Activated CD8-positive, alpha-beta memory T cell treated with anti-CD3 and anti-CD28 coated beads, Interleukin-2, amount 50 U/mL, for 24 hours (primary cell): ENCODE results near the gene VPS4B.
"Not testable (repeated sequence)": the region's sequence is repeated elsewhere in the genome, so short reads cannot be mapped to it uniquely, and the experiment has no call there.

ENCODE experiments used
- DNase-seq: peaks from one replicate; pipeline ENCODE4 v3.0.0-alpha.2; 2020; ENCODE audit errors: extremely low read depth

Gene VPS4B

GRCh38 chr18:63422087-63422863, at the start of gene VPS4B:
Gene VPS4B (minus strand): TSS chr18:63422476. CDS start chr18:63422259, 217 bp downstream.
- peak; percentile 99 for DNase-seq

GRCh38 chr18:63470751-63471150, 48.5 kb upstream of the VPS4B start:
- DNase-seq = no peak

- no peak for DNase-seq
Measured at GRCh38 chr18:63468575-63468974, 46.3 kb upstream of the VPS4B start.

- DNase-seq = no peak
Measured at GRCh38 chr18:63467699-63468098, 45.4 kb upstream of the VPS4B start.

GRCh38 chr18:63465059-63465458, 42.8 kb upstream of the VPS4B start:
- no peak for DNase-seq

GRCh38 chr18:63464434-63464833, 42.2 kb upstream of the VPS4B start:
- DNase-seq = no peak

GRCh38 chr18:63460414-63460813, 38.1 kb upstream of the VPS4B start:
- no peak for DNase-seq

GRCh38 chr18:63457977-63458376, 35.7 kb upstream of the VPS4B start:
- no peak for DNase-seq

GRCh38 chr18:63454497-63454896, 32.2 kb upstream of the VPS4B start:
- DNase-seq = no peak

GRCh38 chr18:63452751-63453150, 30.5 kb upstream of the VPS4B start:
- not testable (repeated sequence) for DNase-seq

GRCh38 chr18:63451799-63452660, 29.8 kb upstream of the VPS4B start:
- no peak for DNase-seq

GRCh38 chr18:63449426-63449825, 27.1 kb upstream of the VPS4B start:
- no peak for DNase-seq

GRCh38 chr18:63447066-63447465, 24.8 kb upstream of the VPS4B start:
- DNase-seq = no peak

GRCh38 chr18:63446266-63446665, 24.0 kb upstream of the VPS4B start:
- no peak for DNase-seq

GRCh38 chr18:63445037-63445436, 22.8 kb upstream of the VPS4B start:
- no peak for DNase-seq

- DNase-seq = no peak
Measured at GRCh38 chr18:63444580-63444979, 22.3 kb upstream of the VPS4B start.

GRCh38 chr18:63443829-63444228, 21.6 kb upstream of the VPS4B start:
- no peak for DNase-seq

GRCh38 chr18:63440881-63441280, 18.6 kb upstream of the VPS4B start:
- no peak for DNase-seq

- no peak for DNase-seq
Measured at GRCh38 chr18:63440219-63440618, 17.9 kb upstream of the VPS4B start.

GRCh38 chr18:63439334-63439733, 17.1 kb upstream of the VPS4B start:
- DNase-seq = no peak

- DNase-seq = no peak
Measured at GRCh38 chr18:63438181-63438580, 15.9 kb upstream of the VPS4B start.

- no peak for DNase-seq
Measured at GRCh38 chr18:63433334-63433866, 11.1 kb upstream of the VPS4B start.

GRCh38 chr18:63431180-63431579, 8.9 kb upstream of the VPS4B start:
- DNase-seq = no peak
